NT2/D1 (cell line): ENCODE results near the gene BICRA.

Experiments used
- SUZ12 ChIP-seq: IDR thresholded peaks from 2 replicates; pipeline ENCODE4 v1.6.1; 2011; ENCODE audit not compliant: insufficient read length, insufficient read depth; ENCODE audit errors: extremely low read depth
- YY1 ChIP-seq: IDR thresholded peaks from 2 replicates; pipeline ENCODE4 v1.6.1; 2011; ENCODE audit not compliant: insufficient read length, insufficient read depth
- ZNF274 ChIP-seq: IDR thresholded peaks from 2 replicates; pipeline ENCODE4 v1.6.1; 2011; ENCODE audit warnings: mild to moderate bottlenecking, low read depth, low read length

- TF ChIP-seq ZNF274, result no peak
- TF ChIP-seq YY1, result no peak
- TF ChIP-seq SUZ12, result no peak
Measured at GRCh38 chr19:47593860-47594259, 15.1 kb upstream of the BICRA start.
